HG03469 (cell line): ENCODE measurements around the gene CAMK2A.

Source experiments
- ATAC-seq: cut with Tn5 transposase; IDR thresholded peaks from one replicate; pipeline ENCODE4 v1.9.1; 2021; ENCODE audit warnings: mild to moderate bottlenecking, moderate library complexity, moderate number of reproducible peaks; ENCODE audit not compliant: unreplicated experiment

The CAMK2A gene

GRCh38 chr5:150190503-150190979 lies 99.0 kb downstream of the CAMK2A start:
- no peak for ATAC-seq

DNA sequence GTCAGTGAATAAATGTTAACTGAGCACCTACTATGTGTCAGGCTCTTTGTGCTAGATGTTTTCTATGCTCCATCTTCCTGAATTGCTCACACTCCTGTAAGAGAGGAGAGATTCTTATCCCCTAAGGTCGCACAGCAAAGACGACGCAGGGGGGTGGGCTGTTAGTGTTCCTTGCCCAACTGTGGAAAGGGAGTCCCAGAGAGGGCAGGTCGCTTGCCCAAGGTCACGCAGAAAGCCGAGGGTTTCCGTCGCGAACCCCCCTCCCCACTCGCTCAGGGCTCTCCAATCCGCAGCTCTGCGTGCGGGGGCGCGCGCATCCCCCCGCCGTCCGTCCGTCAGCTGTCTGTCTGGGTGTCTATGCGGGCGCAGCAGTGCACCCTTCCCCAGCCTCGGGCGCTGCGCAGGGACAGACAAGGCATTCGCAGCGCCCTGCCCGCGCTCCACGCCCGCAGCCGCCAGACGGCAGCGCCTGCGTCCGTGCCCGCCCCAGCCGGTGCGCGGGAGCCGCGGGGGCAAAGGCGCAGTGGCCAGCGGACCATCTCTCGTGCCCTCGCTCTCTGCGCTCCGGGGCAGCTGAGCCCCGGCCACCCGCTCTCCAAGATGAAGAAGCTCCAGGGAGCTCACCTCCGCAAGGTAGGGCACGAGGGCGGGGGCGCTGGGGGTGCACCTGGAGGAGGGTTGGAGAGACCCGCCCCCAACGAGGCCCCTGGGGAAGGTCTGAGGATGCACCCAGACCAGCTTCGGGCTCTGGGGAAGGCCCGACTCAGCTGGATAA lies 99.7 kb downstream of the CAMK2A start, which contains the start of gene SLC6A7:
TSS of gene SLC6A7 (plus strand) at position 335 of the 775 bp plus-strand sequence. CDS start at position 601, 266 bp downstream.
- no peak for ATAC-seq

DNA sequence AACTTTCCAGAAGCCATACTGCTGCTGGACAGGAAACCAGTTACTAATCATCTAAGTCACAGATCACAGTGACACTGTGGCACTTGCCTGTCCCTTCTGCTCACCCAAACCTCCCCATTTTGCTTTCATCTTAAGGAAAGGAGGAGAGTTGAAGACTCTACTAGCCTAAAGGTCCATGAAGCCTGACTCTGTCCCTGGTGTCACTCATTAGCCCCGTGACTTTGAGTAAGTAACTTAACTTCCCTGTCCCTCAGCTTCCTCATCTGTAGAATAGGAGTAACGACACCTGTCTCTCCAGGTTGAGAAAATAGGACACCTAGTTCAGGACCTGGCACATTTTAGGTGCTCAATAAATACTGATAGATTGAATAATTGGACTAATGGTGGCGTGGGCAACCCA lies 100.2 kb downstream of the CAMK2A start:
- no peak for ATAC-seq

GRCh38 chr5:150188146-150188842 lies 101.3 kb downstream of the CAMK2A start:
- no peak for ATAC-seq

GRCh38 chr5:150186897-150187296 lies 102.7 kb downstream of the CAMK2A start:
- ATAC-seq = no peak

DNA sequence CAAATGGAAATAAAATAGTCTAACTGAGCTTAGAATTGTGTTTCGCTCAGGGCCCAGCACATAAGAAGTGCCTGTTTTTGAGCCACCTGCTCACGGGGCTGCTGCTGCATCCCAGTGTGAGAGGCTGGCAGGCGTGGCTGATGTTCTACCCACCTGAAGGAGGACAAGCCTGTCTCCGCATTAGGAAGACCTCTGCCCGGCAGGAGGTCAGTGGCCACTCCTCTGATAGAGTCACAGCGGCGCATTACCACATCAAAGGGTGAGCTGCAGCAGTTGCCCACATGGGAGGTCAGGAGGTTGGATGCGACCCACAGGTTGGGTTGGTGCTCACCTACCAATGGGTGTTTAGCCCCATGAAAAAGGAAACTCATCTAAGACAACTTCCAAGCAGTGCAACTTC lies 103.4 kb downstream of the CAMK2A start:
- no peak for ATAC-seq

GRCh38 chr5:150184990-150185912 lies 104.3 kb downstream of the CAMK2A start:
- no peak for ATAC-seq

DNA sequence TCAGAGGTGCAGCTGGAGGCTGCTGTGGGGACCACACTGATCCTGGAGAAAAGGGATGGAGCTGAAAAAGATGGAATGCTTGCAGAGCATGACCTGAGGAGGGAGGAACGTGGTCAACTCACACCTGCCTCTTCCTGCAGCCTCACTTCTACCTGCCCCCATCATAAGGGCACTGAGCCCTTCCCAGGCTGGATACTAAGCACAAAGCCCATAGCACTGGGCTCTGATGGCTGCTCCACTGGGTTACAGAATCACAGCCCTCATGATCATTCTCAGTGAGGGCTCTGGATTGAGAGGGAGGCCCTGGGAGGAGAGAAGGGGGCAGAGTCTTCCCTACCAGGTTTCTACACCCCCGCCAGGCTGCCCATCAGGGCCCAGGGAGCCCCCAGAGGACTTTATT lies 105.6 kb downstream of the CAMK2A start:
- no peak for ATAC-seq

- ATAC-seq = no peak
These were observed 106.1 kb downstream of the CAMK2A start for GRCh38 chr5:150183436-150183835.

- ATAC-seq = no peak
These were observed 106.8 kb downstream of the CAMK2A start for GRCh38 chr5:150182774-150183173.

GRCh38 chr5:150181766-150182545 lies 107.6 kb downstream of the CAMK2A start:
- no peak for ATAC-seq

- no peak for ATAC-seq
These were observed 108.5 kb downstream of the CAMK2A start for GRCh38 chr5:150181027-150181426.

GRCh38 chr5:150180241-150181026 lies 109.1 kb downstream of the CAMK2A start:
- no peak for ATAC-seq

- ATAC-seq = no peak
These were observed 110.5 kb downstream of the CAMK2A start for GRCh38 chr5:150179019-150179620.

GRCh38 chr5:150178262-150178661 lies 111.3 kb downstream of the CAMK2A start:
- ATAC-seq = no peak

DNA sequence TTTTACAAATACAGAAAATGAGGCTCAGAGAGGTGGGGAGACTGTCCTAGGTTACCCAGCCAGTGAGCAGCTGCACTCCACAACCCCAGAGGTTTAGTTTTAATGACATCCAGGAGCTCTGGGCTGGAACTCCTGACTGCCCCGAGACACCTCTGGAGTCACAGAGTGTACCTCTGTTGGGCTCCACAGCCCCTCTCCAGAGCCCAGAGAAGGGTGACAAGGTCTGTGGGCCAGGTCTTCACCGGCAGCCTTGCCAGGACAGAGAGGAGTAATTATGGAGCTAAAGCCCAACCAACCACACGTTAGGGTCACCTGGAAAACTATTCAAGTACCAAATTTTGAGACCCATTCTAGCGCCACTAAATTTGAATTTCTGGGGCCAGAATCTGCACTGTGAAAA lies 111.9 kb downstream of the CAMK2A start:
- no peak for ATAC-seq

GRCh38 chr5:150176745-150177477 lies 112.7 kb downstream of the CAMK2A start:
- no peak for ATAC-seq

DNA sequence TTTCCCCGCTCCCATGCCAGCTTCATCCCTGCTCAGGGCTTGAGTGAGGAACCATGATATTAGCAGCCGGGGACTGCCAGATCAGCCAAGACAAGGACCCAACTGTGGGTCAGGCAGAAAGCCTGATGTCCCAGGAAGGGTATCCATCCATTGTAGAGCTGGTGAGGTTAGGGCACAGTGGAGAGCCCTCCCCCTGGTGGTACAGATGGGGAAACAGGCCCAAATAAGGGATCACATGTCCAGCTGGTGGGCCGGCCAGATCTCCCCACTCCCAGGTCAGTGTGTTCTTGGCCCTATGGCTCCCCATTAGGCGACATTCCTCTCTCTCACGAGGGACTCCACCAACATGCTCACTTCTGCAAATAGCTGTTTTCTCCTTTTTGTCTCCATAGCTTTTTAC lies 114.0 kb downstream of the CAMK2A start:
- no peak for ATAC-seq
